ENCODE data around the gene FLRT2.

FLRT2 gene

GRCh38 chr14:85539510-85539909 is 9.6 kb downstream of the FLRT2 start:
- H3K36me3 ChIP-seq (ENCODE audit: control insufficient read depth in 1 of 2, insufficient read depth in 2 of 2, low read length in 2 of 2): no peaks in the 10 kb centered on the region
- H3K9me3 ChIP-seq (ENCODE audit: control insufficient read depth in 1 of 2, low read length in 2 of 2): no peaks in the 10 kb centered on the region
- no peak overlapping the region for H3K27ac ChIP-seq (ENCODE audit: low read length)
- H3K27me3 ChIP-seq (ENCODE audit: low read depth, low read length): no peaks in the 10 kb centered on the region
- no peak overlapping the region for H3K4me3 ChIP-seq (ENCODE audit: low read depth in 1 of 2, low read length in 2 of 2)
- no peaks in the 10 kb centered on the region for H3K4me1 ChIP-seq (ENCODE audit: control insufficient read depth in 1 of 2, insufficient read depth in 2 of 2, low read length in 2 of 2)

- Histone ChIP-seq H3K4me3 (ENCODE audit: low read depth in 1 of 2, low read length in 2 of 2) (no peak overlapping the region), H3K27ac (ENCODE audit: low read length) (no peak overlapping the region), H3K9me3 (ENCODE audit: control insufficient read depth in 1 of 2, low read length in 2 of 2) (no peaks in the 10 kb centered on the region), H3K4me1 (ENCODE audit: control insufficient read depth in 1 of 2, insufficient read depth in 2 of 2, low read length in 2 of 2) (no peaks in the 10 kb centered on the region), H3K27me3 (ENCODE audit: low read depth, low read length) (no peaks in the 10 kb centered on the region), H3K36me3 (ENCODE audit: control insufficient read depth in 1 of 2, insufficient read depth in 2 of 2, low read length in 2 of 2) (no peaks in the 10 kb centered on the region)
These were observed 12.7 kb downstream of the FLRT2 start for GRCh38 chr14:85542623-85543022.

- Histone ChIP-seq H3K27me3 (ENCODE audit: low read depth, low read length) (no peaks in the 10 kb centered on the region), H3K36me3 (ENCODE audit: control insufficient read depth in 1 of 2, insufficient read depth in 2 of 2, low read length in 2 of 2) (no peaks in the 10 kb centered on the region), H3K4me1 (ENCODE audit: control insufficient read depth in 1 of 2, insufficient read depth in 2 of 2, low read length in 2 of 2) (no peaks in the 10 kb centered on the region)
These were observed 15.8 kb downstream of the FLRT2 start for GRCh38 chr14:85545738-85546137.

GRCh38 chr14:85546390-85546789 is 16.4 kb downstream of the FLRT2 start:
- Histone ChIP-seq H3K27me3 (ENCODE audit: low read depth, low read length) (no peaks in the 10 kb centered on the region), H3K9me3 (ENCODE audit: control insufficient read depth in 1 of 2, low read length in 2 of 2) (peaks cover 0 to 4% of the 10 kb centered on the region in 2 donors), H3K36me3 (ENCODE audit: control insufficient read depth in 1 of 2, insufficient read depth in 2 of 2, low read length in 2 of 2) (no peaks in the 10 kb centered on the region), H3K4me3 (ENCODE audit: low read depth in 1 of 2, low read length in 2 of 2) (no peak overlapping the region), H3K4me1 (ENCODE audit: control insufficient read depth in 1 of 2, insufficient read depth in 2 of 2, low read length in 2 of 2) (no peaks in the 10 kb centered on the region), H3K27ac (ENCODE audit: low read length) (no peak overlapping the region)

More at GRCh38 chr14:85545738-85546137, 15.8 kb downstream of the FLRT2 start:
- H3K27ac ChIP-seq (ENCODE audit: low read length): no peak overlapping the region
- peaks cover 0 to 4% of the 10 kb centered on the region in 2 donors for H3K9me3 ChIP-seq (ENCODE audit: control insufficient read depth in 1 of 2, low read length in 2 of 2)
- no peak overlapping the region for H3K4me3 ChIP-seq (ENCODE audit: low read depth in 1 of 2, low read length in 2 of 2)

GRCh38 chr14:85549697-85550096 is 19.8 kb downstream of the FLRT2 start:
- Histone ChIP-seq H3K4me3 (ENCODE audit: low read depth in 1 of 2, low read length in 2 of 2) (no peak overlapping the region), H3K9me3 (ENCODE audit: control insufficient read depth in 1 of 2, low read length in 2 of 2) (peaks cover 0 to 4% of the 10 kb centered on the region in 2 donors), H3K4me1 (ENCODE audit: control insufficient read depth in 1 of 2, insufficient read depth in 2 of 2, low read length in 2 of 2) (no peaks in the 10 kb centered on the region), H3K27me3 (ENCODE audit: low read depth, low read length) (no peaks in the 10 kb centered on the region), H3K36me3 (ENCODE audit: control insufficient read depth in 1 of 2, insufficient read depth in 2 of 2, low read length in 2 of 2) (no peaks in the 10 kb centered on the region), H3K27ac (ENCODE audit: low read length) (no peak overlapping the region)

- Histone ChIP-seq H3K36me3 (ENCODE audit: control insufficient read depth in 1 of 2, insufficient read depth in 2 of 2, low read length in 2 of 2) (no peaks in the 10 kb centered on the region), H3K27ac (ENCODE audit: low read length) (no peak overlapping the region), H3K27me3 (ENCODE audit: low read depth, low read length) (no peaks in the 10 kb centered on the region), H3K4me3 (ENCODE audit: low read depth in 1 of 2, low read length in 2 of 2) (no peak overlapping the region), H3K4me1 (ENCODE audit: control insufficient read depth in 1 of 2, insufficient read depth in 2 of 2, low read length in 2 of 2) (no peaks in the 10 kb centered on the region), H3K9me3 (ENCODE audit: control insufficient read depth in 1 of 2, low read length in 2 of 2) (peaks cover 0 to under 1% of the 10 kb centered on the region in 2 donors)
These were observed 24.2 kb downstream of the FLRT2 start for GRCh38 chr14:85554106-85554505.

- Histone ChIP-seq H3K27ac (ENCODE audit: low read length) (no peak overlapping the region), H3K4me1 (ENCODE audit: control insufficient read depth in 1 of 2, insufficient read depth in 2 of 2, low read length in 2 of 2) (no peaks in the 10 kb centered on the region)
These were observed 26.3 kb downstream of the FLRT2 start for GRCh38 chr14:85556267-85556666.

GRCh38 chr14:85558505-85558904 is 28.6 kb downstream of the FLRT2 start:
- Histone ChIP-seq H3K27ac (ENCODE audit: low read length) (no peak overlapping the region), H3K4me3 (ENCODE audit: low read depth in 1 of 2, low read length in 2 of 2) (no peak overlapping the region), H3K36me3 (ENCODE audit: control insufficient read depth in 1 of 2, insufficient read depth in 2 of 2, low read length in 2 of 2) (no peaks in the 10 kb centered on the region), H3K4me1 (ENCODE audit: control insufficient read depth in 1 of 2, insufficient read depth in 2 of 2, low read length in 2 of 2) (no peaks in the 10 kb centered on the region), H3K27me3 (ENCODE audit: low read depth, low read length) (no peaks in the 10 kb centered on the region), H3K9me3 (ENCODE audit: control insufficient read depth in 1 of 2, low read length in 2 of 2) (no peaks in the 10 kb centered on the region)

More at GRCh38 chr14:85556267-85556666, 26.3 kb downstream of the FLRT2 start:
- H3K9me3 ChIP-seq (ENCODE audit: control insufficient read depth in 1 of 2, low read length in 2 of 2): no peaks in the 10 kb centered on the region
- no peak overlapping the region for H3K4me3 ChIP-seq (ENCODE audit: low read depth in 1 of 2, low read length in 2 of 2)
- H3K27me3 ChIP-seq (ENCODE audit: low read depth, low read length): no peaks in the 10 kb centered on the region
- H3K36me3 ChIP-seq (ENCODE audit: control insufficient read depth in 1 of 2, insufficient read depth in 2 of 2, low read length in 2 of 2): no peaks in the 10 kb centered on the region

GRCh38 chr14:85562630-85563029 is 32.7 kb downstream of the FLRT2 start:
- H3K9me3 ChIP-seq (ENCODE audit: control insufficient read depth in 1 of 2, low read length in 2 of 2): no peaks in the 10 kb centered on the region
- H3K27ac ChIP-seq (ENCODE audit: low read length): no peak overlapping the region
- H3K4me3 ChIP-seq (ENCODE audit: low read depth in 1 of 2, low read length in 2 of 2): no peak overlapping the region
- H3K36me3 ChIP-seq (ENCODE audit: control insufficient read depth in 1 of 2, insufficient read depth in 2 of 2, low read length in 2 of 2): no peaks in the 10 kb centered on the region
- no peaks in the 10 kb centered on the region for H3K27me3 ChIP-seq (ENCODE audit: low read depth, low read length)
- H3K4me1 ChIP-seq (ENCODE audit: control insufficient read depth in 1 of 2, insufficient read depth in 2 of 2, low read length in 2 of 2): peaks cover 0 to 7% of the 10 kb centered on the region in 2 donors

GRCh38 chr14:85564841-85565527 is 35.0 kb downstream of the FLRT2 start:
- no peaks in the 10 kb centered on the region for H3K27me3 ChIP-seq (ENCODE audit: low read depth, low read length)
- H3K27ac ChIP-seq (ENCODE audit: low read length): no peak overlapping the region
- no peaks in the 10 kb centered on the region for H3K9me3 ChIP-seq (ENCODE audit: control insufficient read depth in 1 of 2, low read length in 2 of 2)
- no peak overlapping the region for H3K4me3 ChIP-seq (ENCODE audit: low read depth in 1 of 2, low read length in 2 of 2)
- H3K4me1 ChIP-seq (ENCODE audit: control insufficient read depth in 1 of 2, insufficient read depth in 2 of 2, low read length in 2 of 2): peaks cover 0 to 7% of the 10 kb centered on the region in 2 donors
- no peaks in the 10 kb centered on the region for H3K36me3 ChIP-seq (ENCODE audit: control insufficient read depth in 1 of 2, insufficient read depth in 2 of 2, low read length in 2 of 2)

- no peak overlapping the region for H3K27ac ChIP-seq (ENCODE audit: low read length)
- H3K27me3 ChIP-seq (ENCODE audit: low read depth, low read length): no peaks in the 10 kb centered on the region
- H3K36me3 ChIP-seq (ENCODE audit: control insufficient read depth in 1 of 2, insufficient read depth in 2 of 2, low read length in 2 of 2): no peaks in the 10 kb centered on the region
- H3K9me3 ChIP-seq (ENCODE audit: control insufficient read depth in 1 of 2, low read length in 2 of 2): no peaks in the 10 kb centered on the region
- H3K4me3 ChIP-seq (ENCODE audit: low read depth in 1 of 2, low read length in 2 of 2): no peak overlapping the region
- peaks cover 0 to 7% of the 10 kb centered on the region in 2 donors for H3K4me1 ChIP-seq (ENCODE audit: control insufficient read depth in 1 of 2, insufficient read depth in 2 of 2, low read length in 2 of 2)
These were observed 35.9 kb downstream of the FLRT2 start for GRCh38 chr14:85565862-85566296.

GRCh38 chr14:85566603-85567002 is 36.7 kb downstream of the FLRT2 start:
- H3K27me3 ChIP-seq (ENCODE audit: low read depth, low read length): no peaks in the 10 kb centered on the region
- peaks cover 0 to 7% of the 10 kb centered on the region in 2 donors for H3K4me1 ChIP-seq (ENCODE audit: control insufficient read depth in 1 of 2, insufficient read depth in 2 of 2, low read length in 2 of 2)
- H3K4me3 ChIP-seq (ENCODE audit: low read depth in 1 of 2, low read length in 2 of 2): no peak overlapping the region
- H3K27ac ChIP-seq (ENCODE audit: low read length): no peak overlapping the region
- H3K9me3 ChIP-seq (ENCODE audit: control insufficient read depth in 1 of 2, low read length in 2 of 2): no peaks in the 10 kb centered on the region
- no peaks in the 10 kb centered on the region for H3K36me3 ChIP-seq (ENCODE audit: control insufficient read depth in 1 of 2, insufficient read depth in 2 of 2, low read length in 2 of 2)
